Measurements from ENCODE around the gene YBX3. TPM values are rescaled to one million over a fixed set of nuclear protein-coding genes. Genes with fewer than 3 reads are reported as not detected.

Gene YBX3
- total and polyA plus RNA-seq, 2 of the 13 experiments (the other 11 are each of a cell fraction or from before 2014, with no cell fraction given): 77.5 to 99.6 TPM

DNA sequence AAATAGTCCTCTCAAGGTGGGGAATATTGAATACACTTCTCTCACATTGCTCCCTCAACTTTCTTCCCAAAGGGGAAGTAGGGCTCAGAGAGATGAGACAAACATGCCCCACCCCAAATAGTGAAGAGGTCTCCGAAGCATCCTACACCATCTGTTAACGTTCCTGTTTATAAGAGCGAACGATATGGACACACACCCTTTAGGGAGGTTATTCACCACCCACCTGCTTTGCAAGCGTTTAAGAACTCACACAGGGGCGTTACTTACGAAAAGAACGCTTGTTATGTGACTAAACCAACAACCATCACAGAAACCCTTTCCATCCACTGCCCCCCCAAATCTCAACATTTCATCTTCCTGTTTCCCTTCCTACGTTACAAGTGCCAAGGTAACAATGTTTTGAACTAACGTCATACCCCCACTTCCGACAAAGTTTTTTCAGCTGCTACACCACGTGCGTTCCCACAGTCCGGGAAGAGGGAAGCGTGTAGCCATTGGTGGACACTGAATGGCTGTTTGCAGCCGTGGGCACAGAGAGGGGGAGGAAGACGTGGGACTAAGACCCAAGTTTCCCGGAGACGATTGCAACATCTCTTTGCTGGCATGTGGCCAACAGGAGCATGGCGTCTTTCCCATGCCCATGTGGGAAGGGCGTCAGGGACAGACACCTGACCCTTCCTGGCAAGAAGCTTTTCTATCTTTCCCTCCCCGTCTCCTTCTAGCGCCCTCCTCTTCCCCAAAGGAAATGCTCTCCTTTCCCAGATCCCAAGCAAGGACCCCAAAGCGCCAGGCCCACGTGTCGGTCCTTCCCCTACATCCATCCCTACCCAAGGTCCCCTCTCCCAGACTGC, 1.2 kb downstream of the YBX3 start (continued):
- TF ChIP-seq, protein P1, sequence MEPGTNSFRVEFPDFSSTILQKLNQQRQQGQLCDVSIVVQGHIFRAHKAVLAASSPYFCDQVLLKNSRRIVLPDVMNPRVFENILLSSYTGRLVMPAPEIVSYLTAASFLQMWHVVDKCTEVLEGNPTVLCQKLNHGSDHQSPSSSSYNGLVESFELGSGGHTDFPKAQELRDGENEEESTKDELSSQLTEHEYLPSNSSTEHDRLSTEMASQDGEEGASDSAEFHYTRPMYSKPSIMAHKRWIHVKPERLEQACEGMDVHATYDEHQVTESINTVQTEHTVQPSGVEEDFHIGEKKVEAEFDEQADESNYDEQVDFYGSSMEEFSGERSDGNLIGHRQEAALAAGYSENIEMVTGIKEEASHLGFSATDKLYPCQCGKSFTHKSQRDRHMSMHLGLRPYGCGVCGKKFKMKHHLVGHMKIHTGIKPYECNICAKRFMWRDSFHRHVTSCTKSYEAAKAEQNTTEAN (CRISPR knock-in tag; conservative IDR thresholded peaks at IDR 0.05): no peak
- 0 out of 2 replicates have a peak, but pooled peaks have one; percentile 45 for TF ChIP-seq NCOA2 (CRISPR knock-in tag; IDR thresholded peaks at IDR 0.05)
- TF ChIP-seq, protein P2, sequence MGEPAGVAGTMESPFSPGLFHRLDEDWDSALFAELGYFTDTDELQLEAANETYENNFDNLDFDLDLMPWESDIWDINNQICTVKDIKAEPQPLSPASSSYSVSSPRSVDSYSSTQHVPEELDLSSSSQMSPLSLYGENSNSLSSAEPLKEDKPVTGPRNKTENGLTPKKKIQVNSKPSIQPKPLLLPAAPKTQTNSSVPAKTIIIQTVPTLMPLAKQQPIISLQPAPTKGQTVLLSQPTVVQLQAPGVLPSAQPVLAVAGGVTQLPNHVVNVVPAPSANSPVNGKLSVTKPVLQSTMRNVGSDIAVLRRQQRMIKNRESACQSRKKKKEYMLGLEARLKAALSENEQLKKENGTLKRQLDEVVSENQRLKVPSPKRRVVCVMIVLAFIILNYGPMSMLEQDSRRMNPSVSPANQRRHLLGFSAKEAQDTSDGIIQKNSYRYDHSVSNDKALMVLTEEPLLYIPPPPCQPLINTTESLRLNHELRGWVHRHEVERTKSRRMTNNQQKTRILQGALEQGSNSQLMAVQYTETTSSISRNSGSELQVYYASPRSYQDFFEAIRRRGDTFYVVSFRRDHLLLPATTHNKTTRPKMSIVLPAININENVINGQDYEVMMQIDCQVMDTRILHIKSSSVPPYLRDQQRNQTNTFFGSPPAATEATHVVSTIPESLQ (CRISPR knock-in tag; conservative IDR thresholded peaks at IDR 0.05): no peak

DNA sequence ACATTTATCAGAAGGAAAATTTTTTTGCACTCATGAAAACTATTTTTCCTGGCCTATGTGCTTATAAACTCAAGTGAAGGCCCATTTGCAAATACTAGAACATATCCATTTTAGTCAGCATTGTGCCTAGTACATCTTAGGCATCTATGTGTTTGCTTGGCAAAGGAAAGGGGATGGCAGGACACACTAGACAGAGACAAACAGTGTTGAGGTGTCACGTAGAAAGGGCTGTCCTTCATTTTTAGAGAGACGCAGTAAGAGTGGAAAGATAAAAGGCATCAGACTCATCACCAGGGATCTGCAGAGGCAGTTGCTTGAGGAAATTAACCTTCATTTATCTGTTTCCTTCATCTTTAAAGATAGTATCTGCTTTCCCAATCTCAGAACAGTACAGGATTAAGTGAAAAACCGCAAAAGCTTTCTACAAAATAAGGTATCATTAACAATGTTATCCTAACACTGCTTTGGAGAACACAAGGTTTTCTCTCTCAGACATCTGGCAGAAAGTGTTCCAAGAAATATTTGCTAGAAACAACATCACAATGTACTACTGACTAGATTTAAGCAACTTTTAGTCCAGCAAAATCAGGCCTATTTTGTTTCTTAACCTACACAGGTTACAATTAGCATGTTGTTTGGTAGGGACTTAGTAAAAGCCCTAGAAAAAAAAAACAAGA, 2.0 kb downstream of the YBX3 start:
- TF ChIP-seq SALL2 (CRISPR knock-in tag; IDR thresholded peaks at IDR 0.05) (no peak), ZNF746 (CRISPR knock-in tag; IDR thresholded peaks at IDR 0.05) (no peak), SNAI1 (CRISPR knock-in tag; IDR thresholded peaks at IDR 0.05; ENCODE audit: borderline replicate concordance) (no peak), SIN3B (IDR thresholded peaks at IDR 0.05; ENCODE audit: low read length) (no peak), HNRNPUL1 (IDR thresholded peaks at IDR 0.05; ENCODE audit: low read depth, low read length) (no peak), RAD21 (CRISPR knock-in tag; IDR thresholded peaks at IDR 0.05) (no peak), ZSCAN29 (CRISPR knock-in tag; conservative IDR thresholded peaks at IDR 0.05) (no peak), ZNF30 (CRISPR knock-in tag; IDR thresholded peaks at IDR 0.05) (no peak), EZH2 (conservative IDR thresholded peaks at IDR 0.05; ENCODE audit: low read depth, low read length) (no peak)

More for the DNA sequence above, 2.0 kb downstream of the YBX3 start:
- ATAC-seq (no peak), FAIRE-seq (peak; percentile 36), DNase-seq (ENCODE audit: low spot score) (no peak)
- in situ Hi-C loops (cut with HindIII; ENCODE audit: extremely low pct_ligation_motif_present, low pct_unique_long_range_greater_than_20kb) (no loop called here), intact Hi-C loops (cut with micrococcal nuclease; ENCODE audit: unreplicated experiment) (no loop called here)
- peak overlapping the region; percentile 94 for H3K4me2 ChIP-seq (ENCODE audit: low read depth, low read length)
- peaks cover 54% of the 10 kb centered on the region for H3K4me1 ChIP-seq (ENCODE audit: insufficient read depth, low read length)
- peaks cover 4 to 23% of the 10 kb centered on the region in 2 experiments for H3K36me3 ChIP-seq (replicated peaks in 1 of 2; ENCODE audit: control insufficient read depth in 1 of 2, insufficient read depth in 2 of 2, low read length in 2 of 2)
- POLR2A ChIA-PET: interaction anchor here (0.8 kb wide), 1 partner anchor 450 kb away, joined by 3 read pairs; no protein-coding TSS in a partner anchor
- peak overlapping the region; percentile 84 to 99 (median 93) for H3K4me3 ChIP-seq (replicated peaks in 1 of 3; ENCODE audit: insufficient read depth in 1 of 3, low read depth in 2 of 3, low read length in 3 of 3)
- WGBS (ENCODE audit: low lambda C conversion rate): 26% methylated on average over 3 of the region's 3 CpGs
- H3K79me2 ChIP-seq (ENCODE audit: insufficient read depth, low read length): peaks cover 68% of the 10 kb centered on the region
- H3K9ac ChIP-seq (ENCODE audit: insufficient read depth, low read depth, low read length): peak overlapping the region; percentile 92
- peaks cover 40% of the 10 kb centered on the region for H4K20me1 ChIP-seq (ENCODE audit: insufficient read depth, low read length)
- peak overlapping the region; percentile 80 for H3K27ac ChIP-seq (ENCODE audit: extremely low read length, insufficient read depth, low read length)
- no peaks in the 10 kb centered on the region for H3K9me3 ChIP-seq (ENCODE audit: low read length)
- peaks cover 0 to 6% of the 10 kb centered on the region in 2 experiments; a peak in 1 of 5 replicates for H3K27me3 ChIP-seq (ENCODE audit: control insufficient read depth in 1 of 2, insufficient read depth in 2 of 2, low read length in 2 of 2)
- CTCF ChIA-PET (ENCODE audit: low intra/inter-chr PET ratio, low total read pairs): no interaction called here
- BruUV-seq (replicated peaks): no TSS peak
- no peak overlapping the region for H2AFZ ChIP-seq (ENCODE audit: low read length)

All from HepG2 (cell line).